IPS-18a (cell line): ENCODE results near the gene CAP2.

ENCODE experiments used
- H3K27ac ChIP-seq: one replicate; pipeline ENCODE4 v1.5.1; 2013; ENCODE audit warnings: low read length
- H3K27me3 ChIP-seq: one replicate; pipeline ENCODE4 v1.6.1; 2013; ENCODE audit warnings: mild to moderate bottlenecking, low read length; ENCODE audit not compliant: control insufficient read depth, insufficient read depth
- H3K36me3 ChIP-seq: one replicate; pipeline ENCODE4 v1.6.1; 2013; ENCODE audit warnings: low read depth, low read length; ENCODE audit not compliant: control insufficient read depth
- H3K4me1 ChIP-seq: one replicate; pipeline ENCODE4 v1.6.1; 2013; ENCODE audit warnings: low read depth, low read length; ENCODE audit not compliant: control insufficient read depth
- H3K4me3 ChIP-seq: one replicate; pipeline ENCODE4 v1.5.1; 2013; ENCODE audit warnings: low read length
- H3K9ac ChIP-seq: one replicate; pipeline ENCODE4 v1.6.1; 2013; ENCODE audit warnings: mild to moderate bottlenecking, low read length, moderate library complexity
- H3K9me3 ChIP-seq: one replicate; pipeline ENCODE4 v1.6.1; 2013; ENCODE audit warnings: low read depth, low read length; ENCODE audit not compliant: control insufficient read depth

The CAP2 gene

DNA sequence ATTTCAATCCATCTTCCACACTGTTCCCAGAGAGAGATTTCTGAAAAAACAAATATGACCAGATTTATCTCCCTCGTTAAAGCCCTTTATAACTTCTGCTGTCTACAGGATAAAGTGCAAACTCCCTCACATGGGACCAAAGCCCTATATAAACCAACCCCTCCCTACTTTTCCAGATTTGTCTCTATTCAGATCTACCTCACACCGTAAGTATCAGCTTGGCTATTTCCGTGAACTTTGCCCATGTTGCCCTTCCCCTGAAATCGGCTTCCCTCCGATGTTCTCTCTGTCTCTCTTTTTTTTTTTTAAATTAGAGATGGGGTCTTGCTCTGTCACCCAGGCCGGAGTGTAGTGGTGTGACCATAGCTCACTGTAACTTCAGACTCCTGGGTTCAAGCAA is 194.6 kb downstream of the CAP2 start:
- Histone ChIP-seq H3K27ac (no peak overlapping the region), H3K4me1 (no peaks in the 10 kb centered on the region), H3K9me3 (no peaks in the 10 kb centered on the region), H3K9ac (no peak overlapping the region), H3K4me3 (no peak overlapping the region), H3K36me3 (no peaks in the 10 kb centered on the region), H3K27me3 (no peaks in the 10 kb centered on the region)

DNA sequence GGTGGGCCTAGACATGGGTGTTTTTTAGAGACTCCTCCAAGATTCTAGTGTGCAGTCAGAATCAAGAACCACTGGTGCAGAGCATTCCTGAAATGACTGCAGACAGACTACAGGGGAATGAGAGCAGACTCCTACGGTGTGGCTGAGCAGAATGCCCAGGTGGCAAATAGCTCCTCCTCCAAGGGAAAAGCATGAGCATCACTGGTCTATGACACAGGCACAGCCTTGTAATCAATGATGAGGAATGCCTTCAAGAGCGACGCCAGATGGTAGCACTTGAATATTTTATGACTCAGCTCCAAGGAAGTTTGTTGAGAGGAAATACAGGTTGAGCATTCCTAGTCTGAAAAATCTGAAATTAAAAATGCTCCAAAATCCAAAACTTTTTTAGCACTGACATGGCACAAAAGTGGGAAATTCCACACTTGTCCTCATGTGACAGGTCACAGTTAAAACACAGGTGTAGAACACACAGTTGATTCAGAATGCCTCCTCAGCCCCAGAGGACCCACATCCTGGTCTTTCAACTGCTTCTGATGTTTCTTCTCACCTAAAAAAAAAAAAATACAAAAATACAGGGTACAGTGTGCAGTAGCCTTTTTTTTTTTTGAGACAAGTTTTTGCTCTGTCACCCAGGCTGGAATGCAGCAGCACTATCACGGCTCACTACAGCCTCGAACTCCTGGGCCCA is 196.2 kb downstream of the CAP2 start:
- Histone ChIP-seq H3K27me3 (no peaks in the 10 kb centered on the region), H3K27ac (no peak overlapping the region), H3K4me3 (no peak overlapping the region), H3K36me3 (no peaks in the 10 kb centered on the region), H3K4me1 (no peaks in the 10 kb centered on the region), H3K9me3 (no peaks in the 10 kb centered on the region), H3K9ac (no peak overlapping the region)

DNA sequence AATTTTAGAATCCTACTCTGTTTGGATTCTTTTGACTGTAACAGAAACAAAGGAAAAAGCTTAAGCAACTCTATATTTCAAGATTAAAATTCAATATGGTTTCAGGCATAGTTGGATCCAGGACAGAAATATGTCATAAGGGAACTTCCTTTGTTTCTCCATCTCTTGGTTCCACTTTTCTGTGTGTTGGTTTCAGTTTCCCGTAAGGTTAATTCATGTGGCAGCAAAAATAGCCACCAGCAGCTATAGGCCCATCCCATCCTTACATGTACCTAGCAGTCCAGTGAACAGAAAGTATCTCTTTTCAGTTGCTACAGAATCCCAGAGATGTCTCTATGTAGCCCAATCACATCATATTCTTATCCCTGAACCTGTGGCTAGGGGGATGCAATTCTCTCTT is 197.9 kb downstream of the CAP2 start:
- H3K27ac ChIP-seq = no peak overlapping the region
- H3K9ac ChIP-seq = no peak overlapping the region
- no peaks in the 10 kb centered on the region for H3K36me3 ChIP-seq
- H3K9me3 ChIP-seq = no peaks in the 10 kb centered on the region
- H3K4me1 ChIP-seq = no peaks in the 10 kb centered on the region
- no peak overlapping the region for H3K4me3 ChIP-seq
- no peaks in the 10 kb centered on the region for H3K27me3 ChIP-seq

DNA sequence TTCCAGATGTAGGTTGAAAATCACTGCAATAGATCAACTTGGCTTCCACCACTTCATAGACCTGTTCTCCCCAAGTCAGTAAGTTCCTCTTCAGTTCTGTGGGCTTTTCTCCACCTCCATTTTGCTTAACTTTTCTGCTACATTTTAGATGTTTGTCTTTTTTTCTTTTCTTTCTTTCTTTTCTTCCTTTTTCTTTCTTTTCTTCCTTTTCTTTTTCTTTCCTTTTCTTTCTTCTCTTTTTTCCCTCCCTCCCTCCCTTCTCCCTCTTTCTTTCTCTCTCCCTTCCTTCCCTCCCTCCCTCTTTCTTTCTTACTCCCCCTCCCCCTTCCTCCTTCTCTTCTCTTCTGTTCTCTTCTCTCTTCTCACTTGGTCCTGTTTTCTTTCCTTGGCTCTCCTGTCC is 199.9 kb downstream of the CAP2 start:
- Histone ChIP-seq H3K4me3 (no peak overlapping the region), H3K27ac (no peak overlapping the region), H3K9ac (no peak overlapping the region)

DNA sequence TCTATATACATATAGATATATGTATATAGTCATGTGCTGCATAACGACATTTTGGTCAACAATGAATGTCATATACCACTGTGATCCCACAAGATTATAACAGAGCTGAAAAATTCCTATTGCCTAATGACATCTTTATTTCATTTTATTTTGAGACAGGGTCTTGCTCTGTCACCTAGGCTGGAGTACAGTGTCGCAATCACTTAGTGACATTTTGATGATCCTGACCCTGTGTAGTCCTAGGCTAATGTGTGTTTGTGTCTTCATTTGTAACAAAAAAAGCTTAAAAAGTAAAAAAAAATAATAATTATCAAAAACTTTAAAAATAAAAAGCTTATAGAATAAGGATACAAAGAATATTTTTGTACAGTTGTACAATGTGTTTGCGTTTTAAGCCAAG is 202.7 kb downstream of the CAP2 start:
- Histone ChIP-seq H3K36me3 (no peaks in the 10 kb centered on the region), H3K27ac (no peak overlapping the region), H3K4me3 (no peak overlapping the region), H3K27me3 (no peaks in the 10 kb centered on the region), H3K4me1 (no peaks in the 10 kb centered on the region), H3K9me3 (no peaks in the 10 kb centered on the region), H3K9ac (no peak overlapping the region)

More for the DNA sequence above, 199.9 kb downstream of the CAP2 start:
- Histone ChIP-seq H3K36me3 (no peaks in the 10 kb centered on the region), H3K27me3 (no peaks in the 10 kb centered on the region), H3K4me1 (no peaks in the 10 kb centered on the region), H3K9me3 (no peaks in the 10 kb centered on the region)

DNA sequence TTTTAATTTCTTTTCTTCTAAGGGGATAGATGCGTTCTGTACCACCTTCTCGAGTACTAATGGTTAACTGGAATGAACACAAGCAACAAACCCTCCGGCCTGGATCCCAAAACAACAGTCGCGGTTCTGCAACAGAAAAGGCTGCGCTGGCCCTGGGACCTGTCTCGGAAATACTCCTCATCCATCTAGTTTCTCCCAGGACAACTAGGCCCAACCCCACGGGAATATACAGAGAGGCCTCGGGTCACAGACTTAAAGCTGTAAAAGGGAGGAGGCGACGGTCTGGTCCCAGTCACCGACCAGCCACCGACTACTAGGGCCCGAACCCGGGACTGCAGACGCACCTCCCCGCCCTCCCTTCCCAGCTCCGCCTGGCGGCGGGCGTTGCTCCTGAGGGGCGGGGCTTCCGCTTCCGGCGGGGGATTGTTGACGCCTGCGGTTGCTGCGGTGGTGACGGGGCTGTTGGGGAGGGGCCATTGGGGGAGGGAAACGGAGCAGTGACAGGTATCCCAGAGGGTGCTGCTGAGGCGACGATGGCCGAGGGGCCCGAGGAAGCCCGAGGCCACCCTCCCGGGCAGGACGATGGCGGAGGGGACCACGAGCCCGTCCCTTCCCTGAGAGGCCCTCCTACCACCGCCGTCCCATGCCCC is 206.6 kb downstream of the CAP2 start, which contains the start of gene FAM8A1:
TSS of gene FAM8A1 (plus strand) at position 426 of the 650 bp plus-strand sequence. CDS start at position 534, 108 bp downstream.
- H3K4me1 ChIP-seq = peaks cover 4% of the 10 kb centered on the region
- peak within 1 kb of the TSS; percentile 63 for H3K4me3 ChIP-seq
- peak within 1 kb of the TSS; percentile 58 for H3K9ac ChIP-seq
- peaks cover 7% of the 10 kb centered on the region for H3K27me3 ChIP-seq
- H3K36me3 ChIP-seq = no peaks in the 10 kb centered on the region
- peak within 1 kb of the TSS; percentile 27 for H3K27ac ChIP-seq
- H3K9me3 ChIP-seq = no peaks in the 10 kb centered on the region

DNA sequence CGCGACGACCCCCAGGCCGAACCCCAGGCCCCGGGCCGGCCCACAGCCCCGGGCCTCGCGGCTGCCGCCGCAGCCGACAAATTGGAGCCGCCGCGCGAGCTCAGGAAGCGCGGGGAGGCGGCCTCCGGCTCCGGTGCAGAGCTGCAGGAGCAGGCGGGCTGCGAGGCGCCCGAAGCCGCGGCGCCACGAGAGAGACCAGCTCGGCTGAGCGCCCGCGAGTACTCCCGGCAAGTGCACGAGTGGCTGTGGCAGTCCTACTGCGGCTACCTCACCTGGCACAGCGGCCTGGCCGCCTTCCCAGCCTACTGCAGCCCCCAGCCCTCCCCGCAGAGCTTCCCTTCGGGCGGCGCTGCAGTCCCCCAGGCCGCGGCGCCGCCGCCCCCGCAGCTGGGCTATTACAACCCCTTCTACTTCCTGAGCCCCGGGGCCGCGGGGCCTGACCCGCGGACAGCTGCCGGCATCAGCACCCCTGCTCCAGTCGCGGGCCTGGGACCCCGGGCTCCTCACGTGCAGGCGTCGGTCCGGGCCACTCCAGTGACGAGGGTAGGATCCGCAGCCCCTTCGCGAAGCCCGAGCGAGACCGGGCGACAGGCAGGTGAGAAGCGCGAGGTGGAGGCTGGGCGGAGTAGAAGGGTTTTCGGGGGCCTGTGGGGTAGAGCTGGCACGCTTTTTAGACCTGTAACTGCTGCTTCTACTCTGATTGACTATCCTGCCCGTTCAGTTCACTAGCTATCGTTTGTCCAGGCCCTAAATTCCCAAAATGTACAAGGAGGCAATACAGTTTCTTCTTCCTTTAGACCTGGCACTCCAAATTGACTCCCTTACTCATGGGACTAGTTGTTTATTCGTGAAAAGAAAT is 207.4 kb downstream of the CAP2 start:
- Histone ChIP-seq H3K9ac (peak overlapping the region; percentile 58), H3K27me3 (peaks cover 7% of the 10 kb centered on the region), H3K9me3 (no peaks in the 10 kb centered on the region), H3K4me1 (peaks cover 4% of the 10 kb centered on the region), H3K4me3 (peak overlapping the region; percentile 63), H3K36me3 (no peaks in the 10 kb centered on the region), H3K27ac (no peak overlapping the region)

DNA sequence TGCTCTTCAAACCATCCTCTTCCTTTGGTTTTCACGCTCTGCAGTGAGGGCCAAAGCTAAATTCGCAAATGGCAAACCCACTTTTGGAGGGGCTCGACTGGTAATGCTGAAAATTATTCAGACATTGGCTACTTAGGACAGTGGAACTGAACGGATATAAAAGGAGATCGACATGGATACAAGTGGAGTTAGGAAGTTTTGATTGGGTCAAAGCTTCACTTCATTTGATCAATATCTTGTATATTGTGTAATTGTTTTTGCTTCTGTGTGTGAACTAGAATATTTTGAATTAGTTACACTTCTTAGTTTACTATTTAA is 207.9 kb downstream of the CAP2 start:
- Histone ChIP-seq H3K27ac (no peak overlapping the region), H3K27me3 (peaks cover 7% of the 10 kb centered on the region), H3K4me3 (peak overlapping the region; percentile 63), H3K36me3 (no peaks in the 10 kb centered on the region), H3K4me1 (peaks cover 4% of the 10 kb centered on the region), H3K9ac (peak overlapping the region; percentile 58), H3K9me3 (no peaks in the 10 kb centered on the region)

DNA sequence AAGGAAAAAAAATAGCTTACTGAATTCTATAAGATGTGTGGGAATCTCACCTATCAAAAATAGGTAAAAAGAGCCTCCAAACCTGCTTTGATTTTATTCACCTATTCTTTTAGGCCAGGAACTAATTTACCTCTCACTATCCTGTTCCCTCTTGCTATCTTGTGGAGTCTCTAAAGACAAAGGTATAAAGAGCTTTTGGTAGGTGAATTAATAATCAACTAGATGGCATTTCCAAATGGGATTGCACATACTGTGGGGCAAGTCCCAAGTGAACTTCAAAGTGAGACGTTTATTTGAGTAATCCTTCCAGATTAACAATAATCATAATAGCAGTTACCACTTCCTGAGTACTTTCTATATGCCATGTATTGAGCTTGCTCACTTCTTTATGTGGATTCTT is 209.5 kb downstream of the CAP2 start:
- H3K4me3 ChIP-seq = no peak overlapping the region
- no peaks in the 10 kb centered on the region for H3K36me3 ChIP-seq
- H3K27ac ChIP-seq = no peak overlapping the region
- H3K4me1 ChIP-seq = peaks cover 4% of the 10 kb centered on the region
- no peak overlapping the region for H3K9ac ChIP-seq
- H3K27me3 ChIP-seq = peaks cover 7% of the 10 kb centered on the region
- H3K9me3 ChIP-seq = no peaks in the 10 kb centered on the region

DNA sequence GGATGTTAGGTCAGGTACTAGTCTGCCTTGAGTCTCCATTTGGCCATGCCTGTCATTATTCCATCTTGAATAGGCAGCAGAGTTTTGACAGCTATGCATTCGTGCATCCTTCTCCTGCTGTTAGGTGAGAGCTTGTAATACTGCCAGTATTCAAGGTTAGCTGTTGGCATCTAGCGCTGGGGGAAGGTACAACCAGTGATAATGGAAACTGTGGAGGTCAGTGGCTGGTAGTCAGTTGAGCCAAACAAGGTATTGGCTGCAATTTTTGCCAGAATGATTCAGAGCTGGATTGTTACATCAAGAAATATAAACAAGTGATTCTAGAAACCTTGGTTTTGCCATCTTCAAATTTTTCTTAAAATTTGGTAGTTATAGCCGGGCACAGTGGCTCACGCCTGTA is 213.2 kb downstream of the CAP2 start:
- H3K9me3 ChIP-seq = no peaks in the 10 kb centered on the region
- no peak overlapping the region for H3K9ac ChIP-seq
- H3K4me3 ChIP-seq = no peak overlapping the region
- H3K27me3 ChIP-seq = peaks cover 2% of the 10 kb centered on the region
- no peak overlapping the region for H3K27ac ChIP-seq
- peaks cover 10% of the 10 kb centered on the region for H3K36me3 ChIP-seq
- H3K4me1 ChIP-seq = no peaks in the 10 kb centered on the region
